HEK293T (cell line): ENCODE measurements around the gene WNT3A.

Experiments
- ARNT ChIP-seq: fragments of 450-650 bp; IDR thresholded peaks from 2 replicates; pipeline ENCODE4 v1.6.1; 2017; ENCODE audit warnings: mild to moderate bottlenecking
- BHLHE40 ChIP-seq: fragments of 450-650 bp; IDR thresholded peaks from 2 replicates; pipeline ENCODE4 v1.6.1; 2016; ENCODE audit warnings: mild to moderate bottlenecking, moderate library complexity, borderline replicate concordance
- CTBP1 ChIP-seq: fragments of 450-650 bp; IDR thresholded peaks from 2 replicates; pipeline ENCODE4 v1.6.1; 2016; ENCODE audit warnings: borderline replicate concordance
- ELF4 ChIP-seq: fragments of 450-650 bp; IDR thresholded peaks from 2 replicates; pipeline ENCODE4 v1.6.1; 2017; ENCODE audit warnings: antibody characterized with exemption
- FOXA1 ChIP-seq: fragments of 450-650 bp; IDR thresholded peaks from 2 replicates; pipeline ENCODE4 v1.6.1; 2016; ENCODE audit warnings: mild to moderate bottlenecking
- FOXM1 ChIP-seq: fragments of 450-650 bp; IDR thresholded peaks from 2 replicates; pipeline ENCODE4 v1.6.1; 2017; ENCODE audit warnings: mild to moderate bottlenecking, borderline replicate concordance
- HDGF ChIP-seq: fragments of 450-650 bp; IDR thresholded peaks from 2 replicates; pipeline ENCODE4 v1.6.1; 2017; ENCODE audit warnings: antibody characterized with exemption, borderline replicate concordance
- L3MBTL2 ChIP-seq: fragments of 450-650 bp; conservative IDR thresholded peaks from 2 replicates; pipeline ENCODE4 v1.6.1; 2016; ENCODE audit warnings: mild to moderate bottlenecking
- LEF1 ChIP-seq: fragments of 450-650 bp; IDR thresholded peaks from 2 replicates; pipeline ENCODE4 v1.6.1; 2017; ENCODE audit warnings: mild to moderate bottlenecking, borderline replicate concordance
- PKNOX1 ChIP-seq: fragments of 450-650 bp; IDR thresholded peaks from 2 replicates; pipeline ENCODE4 v1.6.1; 2016
- SP1 ChIP-seq: fragments of 450-650 bp; IDR thresholded peaks from 2 replicates; pipeline ENCODE4 v1.6.1; 2017
- SUZ12 ChIP-seq: fragments of 450-650 bp; IDR thresholded peaks from 2 replicates; pipeline ENCODE4 v1.6.1; 2016; ENCODE audit warnings: mild to moderate bottlenecking
- TARDBP ChIP-seq: fragments of 450-650 bp; IDR thresholded peaks from 2 replicates; pipeline ENCODE4 v1.6.1; 2016
- ZNF384 ChIP-seq: fragments of 450-650 bp; IDR thresholded peaks from 2 replicates; pipeline ENCODE4 v1.6.1; 2016

GRCh38 chr1:228079601-228080263 lies 72.9 kb downstream of the WNT3A start:
- TF ChIP-seq FOXA1 (no peak), BHLHE40 (no peak), SP1 (no peak), FOXM1 (no peak), L3MBTL2 (no peak), PKNOX1 (no peak), TARDBP (no peak), LEF1 (no peak), SUZ12 (no peak), HDGF (no peak), ARNT (no peak), CTBP1 (no peak), ELF4 (no peak), ZNF384 (no peak)
